GM21381 (cell line): ENCODE data around the gene ST6GAL1.
"Not testable (repeated sequence)": the region's sequence is repeated elsewhere in the genome, so short reads cannot be mapped to it uniquely, and the experiment has no call there.

ENCODE experiments used
- ATAC-seq: cut with Tn5 transposase; IDR thresholded peaks from one replicate; pipeline ENCODE4 v1.9.1; 2021; ENCODE audit warnings: mild to moderate bottlenecking, moderate library complexity; ENCODE audit not compliant: unreplicated experiment

Gene ST6GAL1

DNA sequence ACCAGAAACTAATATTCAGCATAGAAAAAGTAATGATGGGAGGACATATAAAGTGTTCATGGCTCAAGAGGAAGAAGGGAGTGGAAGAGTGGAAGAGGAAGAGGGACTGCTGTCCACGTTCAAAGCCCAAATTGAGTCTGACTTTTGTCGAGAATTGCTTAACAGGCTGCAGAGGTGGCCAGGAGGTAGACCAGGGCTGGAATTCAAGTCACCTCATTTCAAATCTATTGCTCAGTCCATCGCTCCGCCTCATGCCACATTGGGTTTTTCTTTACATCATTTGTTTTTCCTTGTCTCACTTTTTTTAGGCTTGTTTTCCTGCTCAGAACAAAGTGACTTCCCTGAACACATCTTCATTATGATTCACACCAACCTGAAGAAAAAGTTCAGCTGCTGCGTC lies 112.0 kb downstream of the ST6GAL1 start:
- ATAC-seq, result no peak

DNA sequence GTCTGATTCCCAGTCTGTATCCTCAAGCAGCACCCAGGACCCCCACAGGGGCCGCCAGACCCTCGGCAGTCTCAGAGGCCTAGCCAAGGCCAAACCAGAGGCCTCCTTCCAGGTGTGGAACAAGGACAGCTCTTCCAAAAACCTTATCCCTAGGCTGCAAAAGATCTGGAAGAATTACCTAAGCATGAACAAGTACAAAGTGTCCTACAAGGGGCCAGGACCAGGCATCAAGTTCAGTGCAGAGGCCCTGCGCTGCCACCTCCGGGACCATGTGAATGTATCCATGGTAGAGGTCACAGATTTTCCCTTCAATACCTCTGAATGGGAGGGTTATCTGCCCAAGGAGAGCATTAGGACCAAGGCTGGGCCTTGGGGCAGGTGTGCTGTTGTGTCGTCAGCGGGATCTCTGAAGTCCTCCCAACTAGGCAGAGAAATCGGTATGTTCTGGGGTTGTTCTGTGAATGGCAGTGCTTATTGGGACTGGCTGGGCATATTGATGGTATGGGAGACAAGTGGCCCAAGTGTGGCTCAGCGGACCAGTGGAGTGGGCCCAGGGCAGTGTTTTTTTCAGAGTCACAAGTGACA lies 112.6 kb downstream of the ST6GAL1 start:
- no peak for ATAC-seq

DNA sequence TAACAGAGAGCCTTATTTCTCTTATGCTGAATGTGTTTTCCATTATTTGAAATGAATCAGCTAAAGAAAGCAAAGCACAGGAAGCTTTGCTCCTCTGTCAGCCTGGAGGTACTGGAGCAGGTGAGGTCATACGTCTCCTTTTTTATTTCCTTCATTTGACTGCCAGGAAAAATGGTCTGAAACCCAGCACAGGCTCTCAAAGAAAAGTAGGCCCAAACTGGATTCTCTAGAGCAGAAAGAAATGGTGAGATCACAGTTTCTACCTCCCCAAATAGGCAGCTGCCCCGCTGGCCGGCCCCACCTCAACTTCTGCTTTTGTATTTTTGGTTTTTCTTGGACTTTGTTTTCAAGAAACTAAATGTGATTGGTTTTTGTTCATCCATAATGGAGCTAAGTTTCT lies 113.9 kb downstream of the ST6GAL1 start:
- peak; percentile 64 for ATAC-seq

DNA sequence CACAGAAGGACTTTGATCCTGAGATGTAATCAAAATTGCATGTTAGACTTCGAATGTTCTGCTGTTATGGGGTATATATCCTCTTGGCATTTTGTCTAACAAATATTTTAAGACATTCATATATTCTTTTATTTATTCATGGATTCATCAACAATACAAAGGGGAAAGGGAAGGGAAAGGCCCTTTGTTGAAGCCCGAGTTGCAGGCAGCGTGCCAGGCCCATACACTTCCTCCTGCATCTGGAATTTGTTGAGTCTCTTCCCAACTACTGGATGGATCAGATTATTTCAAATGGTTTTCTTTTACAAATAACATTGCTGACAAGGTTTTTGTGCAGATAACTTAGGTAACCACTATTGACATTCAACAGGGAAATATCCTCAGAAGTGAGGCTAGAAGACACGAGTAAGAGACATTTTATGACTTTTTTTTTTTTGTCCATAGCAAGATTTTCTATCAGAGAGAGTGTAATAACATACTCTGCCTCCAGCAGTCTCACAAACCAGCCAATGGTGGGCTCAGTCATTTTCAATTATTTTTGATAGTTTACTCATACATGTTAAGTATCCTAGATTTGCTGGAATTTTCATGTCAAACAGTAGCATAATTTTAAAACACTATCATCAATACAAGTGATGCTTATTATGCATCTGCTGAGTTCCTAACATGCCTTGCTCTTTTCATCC lies 114.7 kb downstream of the ST6GAL1 start:
- ATAC-seq, result no peak

DNA sequence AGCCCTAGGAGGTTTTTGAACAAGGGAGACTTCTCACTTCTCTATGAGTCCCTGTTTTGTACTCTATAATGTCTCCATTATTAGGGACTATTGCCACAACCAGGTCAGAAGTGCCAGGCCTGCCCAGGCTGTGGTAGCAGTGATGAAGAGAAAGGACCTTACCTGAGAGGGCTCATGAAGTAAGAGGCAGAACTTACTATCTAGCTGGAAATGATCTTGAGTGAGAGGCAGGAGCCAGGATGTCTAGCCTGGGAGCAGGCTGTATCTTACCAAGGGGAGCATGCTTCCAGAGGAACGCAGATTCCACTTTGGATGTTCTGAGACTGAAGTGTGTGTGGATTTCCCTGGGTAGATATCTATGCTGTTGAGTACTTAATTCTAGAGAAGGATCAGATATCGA lies 115.7 kb downstream of the ST6GAL1 start:
- no peak for ATAC-seq

DNA sequence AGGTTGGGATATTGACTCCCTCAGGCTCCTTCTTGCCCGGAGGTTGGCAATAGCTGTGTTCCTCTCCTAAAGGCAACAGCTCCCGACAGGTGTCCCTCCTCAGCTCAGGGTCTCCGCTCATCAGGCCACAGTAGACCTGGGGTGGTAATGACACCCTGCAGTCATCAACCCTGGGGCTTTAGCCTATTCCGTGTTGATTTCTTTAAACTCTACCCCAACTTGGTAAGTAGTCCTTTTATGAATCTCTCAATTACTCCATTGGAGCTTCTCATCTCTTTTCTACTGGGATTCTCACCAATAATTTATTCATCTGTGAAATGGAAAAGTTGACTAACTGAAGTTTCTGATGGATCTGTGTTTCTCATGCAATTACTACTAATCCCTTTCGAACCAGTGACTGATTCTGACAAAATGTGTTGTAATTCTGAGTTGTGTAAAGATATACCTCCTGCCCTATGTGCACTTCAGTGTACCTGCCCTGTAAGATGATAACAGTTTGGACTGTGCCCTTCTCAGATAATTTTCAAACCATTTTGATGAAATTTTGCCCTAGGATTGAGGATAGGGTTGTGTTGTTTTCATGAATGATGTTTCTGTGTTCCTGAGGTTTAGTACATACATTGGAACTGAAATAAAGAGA lies 119.3 kb downstream of the ST6GAL1 start:
- ATAC-seq, result no peak

DNA sequence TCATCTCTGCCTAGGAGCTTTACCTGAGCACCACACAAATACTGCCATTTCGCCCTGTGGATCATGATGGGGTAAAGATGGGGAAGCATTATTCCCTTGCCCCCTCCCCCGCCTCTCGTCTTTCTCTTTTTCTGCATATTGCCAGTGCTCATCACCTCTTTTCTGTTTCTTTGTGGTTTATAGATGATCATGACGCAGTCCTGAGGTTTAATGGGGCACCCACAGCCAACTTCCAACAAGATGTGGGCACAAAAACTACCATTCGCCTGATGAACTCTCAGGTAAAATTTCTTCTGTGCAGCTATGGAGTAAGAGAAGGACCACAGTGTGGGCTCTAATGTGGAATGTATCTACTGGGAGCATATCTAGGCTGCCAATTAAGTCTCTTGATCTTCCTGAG lies 120.7 kb downstream of the ST6GAL1 start:
- no peak for ATAC-seq

DNA sequence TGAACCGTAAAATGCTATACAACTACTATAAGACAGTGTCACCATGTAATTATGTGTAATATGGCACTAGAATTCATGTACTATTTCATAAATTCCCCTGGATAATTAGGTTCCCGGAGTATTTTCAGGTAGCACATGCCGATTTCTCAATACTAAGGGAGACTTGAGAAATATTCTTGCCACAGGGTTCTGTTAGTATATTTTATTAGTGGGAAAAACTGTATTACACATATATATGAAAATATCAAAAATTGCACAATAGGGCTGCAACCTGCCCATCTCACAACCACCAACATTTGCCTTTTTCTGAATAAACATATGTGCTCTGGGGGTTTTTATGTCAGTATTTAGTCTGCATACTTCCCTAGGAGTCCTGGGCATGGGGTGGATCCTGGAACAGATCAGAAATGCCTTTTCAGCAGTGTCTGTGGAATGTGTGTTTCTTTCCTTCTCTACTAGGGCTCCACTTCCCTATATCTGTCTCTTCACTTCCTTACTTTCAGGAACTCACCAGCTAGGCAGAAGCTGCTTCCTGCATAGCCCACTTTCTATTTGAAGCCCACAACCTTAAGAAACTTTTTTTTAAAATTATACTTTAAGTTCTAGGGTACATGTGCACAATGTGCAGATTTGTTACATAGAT lies 121.5 kb downstream of the ST6GAL1 start:
- no peak for ATAC-seq

DNA sequence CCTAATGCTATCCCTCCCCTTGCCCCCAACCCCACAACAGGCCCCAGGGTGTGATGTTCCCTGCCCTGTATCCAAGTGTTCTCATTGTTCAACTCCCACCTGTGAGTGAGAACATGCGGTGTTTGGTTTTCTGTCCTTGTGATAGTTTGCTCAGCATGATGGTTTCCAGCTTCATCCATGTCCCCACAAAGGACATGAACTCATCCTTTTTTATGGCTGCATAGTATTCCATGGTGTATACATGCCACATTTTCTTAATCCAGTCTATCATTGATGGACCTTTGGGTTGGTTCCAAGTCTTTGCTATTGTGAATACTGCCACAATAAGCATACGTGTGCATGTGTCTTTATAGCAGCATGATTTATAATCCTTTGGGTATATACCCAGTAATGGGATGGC lies 122.1 kb downstream of the ST6GAL1 start:
- not testable (repeated sequence) for ATAC-seq

DNA sequence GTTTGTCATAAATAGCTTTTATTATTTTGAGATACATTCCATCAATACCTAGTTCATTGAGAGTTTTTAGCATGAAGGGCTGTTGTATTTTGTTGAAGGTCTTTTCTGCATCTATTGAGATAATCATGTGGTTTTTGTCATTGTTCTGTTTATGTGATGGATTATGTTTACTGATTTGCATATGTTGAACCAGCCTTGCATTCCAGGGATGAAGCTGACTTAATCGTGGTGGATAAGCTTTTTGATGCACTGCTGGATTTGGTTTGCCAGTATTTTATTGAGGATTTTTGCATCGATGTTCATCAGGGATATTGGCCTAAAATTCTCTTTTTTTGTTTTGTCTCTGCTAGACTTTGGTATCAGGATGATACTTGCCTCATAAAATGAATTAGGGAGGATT lies 124.1 kb downstream of the ST6GAL1 start:
- not testable (repeated sequence) for ATAC-seq

DNA sequence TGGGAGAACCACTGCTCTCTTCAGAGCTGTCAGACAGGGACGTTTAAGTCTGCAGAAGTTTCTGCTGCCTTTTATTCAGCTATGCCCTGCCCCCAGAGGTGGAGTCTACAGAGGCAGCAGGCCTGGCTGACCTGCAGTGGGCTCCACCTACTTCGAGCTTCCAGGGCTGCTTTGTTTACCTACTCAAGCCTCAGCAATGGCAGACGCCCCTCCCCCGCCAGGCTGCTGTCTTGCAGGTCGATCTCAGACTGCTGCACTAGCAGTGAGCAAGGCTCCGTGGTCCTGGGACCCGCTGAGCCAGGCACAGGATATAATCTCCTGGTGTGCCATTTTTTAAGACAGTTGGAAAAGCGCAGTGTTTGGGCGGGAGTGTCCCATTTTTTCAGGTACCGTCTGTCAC lies 127.5 kb downstream of the ST6GAL1 start:
- not testable (repeated sequence) for ATAC-seq

DNA sequence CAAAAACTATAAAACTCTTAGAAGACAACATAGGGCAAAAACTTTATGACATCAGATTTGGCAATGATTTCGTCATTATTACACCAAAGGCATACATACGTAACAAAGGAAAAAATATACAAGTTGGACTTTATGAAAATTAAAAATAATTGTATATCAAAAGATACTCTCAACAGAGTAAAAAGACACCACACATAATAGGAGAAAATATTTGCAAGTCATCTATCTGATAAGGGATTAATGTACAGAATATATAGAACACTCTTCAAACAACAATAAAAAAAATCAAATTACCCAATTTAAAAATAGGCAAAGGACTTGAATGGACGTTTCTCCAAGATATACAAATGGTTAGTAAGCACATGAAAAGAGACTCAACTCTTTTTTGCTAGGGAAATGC lies 131.4 kb downstream of the ST6GAL1 start:
- ATAC-seq, result no peak

DNA sequence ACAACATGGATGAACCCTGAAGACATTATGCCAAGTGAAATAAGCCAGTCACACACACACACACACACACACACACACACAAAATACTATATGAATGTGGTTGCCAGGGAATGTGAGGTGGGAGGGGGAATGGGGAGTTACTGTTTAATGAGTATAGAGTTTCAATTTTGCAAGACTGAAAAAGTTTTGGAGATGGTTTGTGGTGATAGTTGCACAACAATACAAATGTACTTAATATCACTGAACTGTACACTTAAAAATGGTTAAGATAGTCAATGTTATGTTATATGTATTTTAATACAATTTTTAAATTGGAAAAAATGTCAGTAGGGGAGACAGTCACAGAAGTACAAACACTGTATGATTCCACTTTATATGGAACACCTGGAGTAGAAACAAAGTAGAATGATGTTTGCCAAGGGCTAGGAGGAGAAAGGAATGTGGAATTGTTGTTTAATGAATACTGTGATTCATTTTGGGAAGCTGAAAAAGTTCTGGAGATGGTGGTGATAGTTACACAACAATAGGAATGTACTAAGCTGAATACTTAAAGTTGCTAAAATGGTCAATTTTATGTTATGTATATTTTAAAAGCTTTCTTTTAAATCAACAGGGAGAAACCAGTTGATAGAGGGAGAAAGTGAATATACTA lies 132.3 kb downstream of the ST6GAL1 start:
- no peak for ATAC-seq

DNA sequence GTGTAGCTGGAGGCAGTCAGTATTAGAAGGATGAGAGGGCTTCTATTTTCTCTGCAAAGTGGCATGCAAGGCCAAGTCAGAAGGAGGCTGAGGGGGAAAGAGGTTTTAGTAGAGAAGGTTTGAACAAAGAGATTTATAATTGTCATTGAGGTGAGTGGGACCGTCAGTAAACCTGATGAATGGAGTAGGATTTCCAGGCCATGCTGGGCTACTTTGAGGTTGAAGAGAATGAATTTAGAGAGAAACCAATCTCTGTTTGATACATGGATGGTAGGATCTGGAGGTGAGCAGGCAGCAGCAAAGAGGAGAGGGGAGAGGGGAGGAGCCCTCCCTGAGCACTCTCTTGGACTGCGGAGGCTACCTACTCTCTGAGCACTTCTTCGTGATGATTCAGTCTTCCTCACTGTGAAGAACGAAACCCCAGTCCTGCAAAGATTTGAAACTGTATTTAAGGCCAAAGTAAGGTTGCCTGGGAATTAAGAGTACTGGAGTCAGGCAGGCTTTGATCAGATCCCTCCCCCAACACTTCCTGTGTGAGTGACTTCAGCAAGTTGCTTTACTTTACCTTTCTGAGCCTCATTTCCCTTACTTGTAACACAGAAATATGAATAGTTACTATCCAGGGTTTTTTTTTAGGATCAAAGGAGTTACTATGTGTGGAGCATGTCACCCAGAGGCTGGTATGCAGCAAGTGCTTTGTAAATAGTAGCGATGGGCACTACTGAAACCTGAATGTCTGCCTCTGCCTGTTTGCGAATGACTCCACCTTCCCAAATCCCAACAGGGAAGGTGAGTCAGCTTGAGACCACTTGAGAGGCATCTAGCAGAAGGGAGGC lies 133.2 kb downstream of the ST6GAL1 start:
- ATAC-seq, result no peak

DNA sequence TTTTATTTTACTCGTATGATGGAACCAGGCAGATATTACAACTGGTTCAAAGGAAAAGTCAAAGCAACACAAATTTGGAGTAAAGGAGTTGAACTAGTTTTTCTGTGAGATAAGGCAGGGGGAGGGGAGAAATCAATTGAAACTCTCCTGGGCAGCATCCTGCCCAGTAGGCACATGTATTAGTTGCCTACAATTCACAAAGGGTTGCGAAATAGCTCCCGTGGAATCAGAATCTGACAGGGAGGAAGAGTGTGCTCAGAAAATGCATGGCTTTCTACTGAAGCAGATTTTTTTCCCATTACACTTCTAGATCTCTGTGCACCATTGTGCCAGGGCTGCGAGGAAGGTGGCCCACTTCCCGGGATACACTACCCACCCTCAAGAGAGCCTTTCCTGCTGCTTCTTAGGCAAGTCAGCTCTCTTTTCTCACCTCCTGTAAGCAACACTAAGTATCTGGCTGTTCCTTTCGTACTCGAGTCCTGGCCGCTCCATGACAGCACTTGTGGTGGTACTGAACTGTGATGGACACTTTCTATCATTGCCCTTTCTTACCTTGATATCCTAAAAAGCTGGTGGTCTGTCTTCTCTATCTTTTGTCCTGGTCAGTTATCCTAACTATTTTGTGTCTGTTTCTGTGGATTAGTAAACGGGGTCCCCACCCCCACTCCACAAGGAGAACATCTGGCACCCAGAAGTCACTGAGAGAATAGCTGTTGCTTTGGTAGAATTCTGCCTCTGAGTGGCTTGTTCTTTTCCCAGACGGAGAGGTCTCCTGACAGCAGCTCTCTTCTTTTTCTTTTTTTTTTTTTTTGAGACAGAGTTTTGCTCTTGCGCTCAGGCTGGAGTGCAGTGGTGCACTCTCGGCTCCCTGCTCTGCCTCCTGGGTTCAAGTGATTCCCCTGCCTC lies 134.1 kb downstream of the ST6GAL1 start:
- ATAC-seq, result no peak

DNA sequence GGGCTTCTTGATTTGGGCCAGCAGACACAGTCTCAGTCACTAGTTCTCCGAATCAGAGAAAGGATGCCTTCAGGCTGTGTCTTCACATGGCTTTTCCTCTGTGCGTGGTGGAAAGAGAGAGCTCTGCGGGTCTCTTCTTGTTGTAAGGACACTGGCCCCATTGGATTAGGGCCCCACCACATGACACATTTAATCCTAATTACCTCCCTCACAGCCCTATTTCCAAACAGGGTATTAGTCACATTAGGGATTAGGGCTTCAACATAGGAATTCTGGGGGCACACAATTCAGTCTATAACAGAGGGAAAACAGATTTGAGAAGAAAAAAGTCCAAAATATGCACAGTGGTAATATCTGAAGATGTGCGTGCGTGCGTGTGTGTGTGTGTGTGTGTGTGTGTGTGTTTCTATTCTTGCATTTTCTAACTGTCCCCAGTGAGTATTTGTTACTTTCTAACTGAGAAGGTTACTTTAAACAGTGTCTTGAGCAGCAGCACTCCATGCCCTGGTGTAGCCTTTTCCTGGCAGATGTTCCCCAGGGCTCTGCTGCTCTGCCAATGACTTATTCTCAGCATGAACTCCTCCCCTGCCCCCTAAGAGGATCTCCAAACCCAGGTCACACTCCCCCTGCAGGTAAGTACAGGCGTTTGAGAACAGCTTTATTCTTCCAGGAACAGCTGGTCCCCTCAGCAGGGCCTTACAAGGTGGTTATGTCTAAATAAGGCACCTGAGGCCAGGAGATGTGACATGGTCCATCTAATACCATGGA lies 136.1 kb downstream of the ST6GAL1 start:
- ATAC-seq, result peak; percentile 30

DNA sequence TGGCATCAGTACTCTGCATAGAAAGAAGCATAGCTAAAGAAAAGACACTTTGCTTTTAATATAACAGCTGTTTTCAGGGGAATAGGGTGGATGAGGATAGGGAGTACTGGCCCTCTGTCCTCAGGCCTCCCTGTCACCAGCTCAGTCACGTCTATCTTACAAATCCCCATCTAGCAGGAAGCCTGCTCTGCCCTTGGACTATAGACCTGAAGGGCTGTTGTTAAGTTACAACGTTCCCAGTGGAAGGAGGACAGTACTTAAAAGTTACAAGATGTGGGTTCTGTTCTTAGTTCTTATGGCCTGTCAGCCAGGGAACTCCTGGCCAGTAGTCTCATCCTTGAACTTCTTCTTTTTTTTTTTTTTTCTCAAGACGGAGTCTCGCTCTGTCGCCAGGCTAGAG lies 138.5 kb downstream of the ST6GAL1 start:
- ATAC-seq, result no peak

DNA sequence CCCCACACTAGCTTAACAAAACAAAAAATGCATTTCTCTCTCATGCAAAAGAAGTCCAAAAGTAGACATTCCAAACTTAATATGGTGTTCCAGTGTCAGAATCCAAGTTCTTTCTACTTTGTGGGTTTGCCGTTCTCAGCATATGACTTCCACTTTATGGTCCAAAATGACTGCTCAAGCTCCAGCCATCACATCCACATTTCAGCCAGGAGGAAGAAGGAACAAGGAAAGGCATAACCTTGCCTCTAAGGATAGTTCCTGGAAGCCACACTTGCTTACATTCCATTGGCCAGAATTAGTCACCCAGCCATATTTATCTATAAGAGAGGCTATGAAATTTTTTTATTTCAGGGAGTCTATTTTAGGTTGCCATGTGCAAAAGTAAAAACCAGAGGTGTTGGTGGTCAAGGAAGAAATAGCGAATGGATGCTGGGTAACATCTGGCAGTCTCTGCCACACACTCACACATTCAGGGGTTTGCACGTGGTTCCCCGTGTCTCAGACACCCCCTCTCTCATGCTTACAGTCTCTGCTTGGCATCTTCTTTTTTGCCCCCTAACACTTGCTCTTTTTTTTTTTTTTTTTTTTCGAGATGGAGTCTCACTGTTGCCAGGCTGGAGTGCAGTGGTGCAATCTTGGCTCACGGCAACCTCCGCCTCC lies 139.7 kb downstream of the ST6GAL1 start:
- ATAC-seq, result no peak
